Measurements from ENCODE around the gene HBS1L.

Gene HBS1L

DNA sequence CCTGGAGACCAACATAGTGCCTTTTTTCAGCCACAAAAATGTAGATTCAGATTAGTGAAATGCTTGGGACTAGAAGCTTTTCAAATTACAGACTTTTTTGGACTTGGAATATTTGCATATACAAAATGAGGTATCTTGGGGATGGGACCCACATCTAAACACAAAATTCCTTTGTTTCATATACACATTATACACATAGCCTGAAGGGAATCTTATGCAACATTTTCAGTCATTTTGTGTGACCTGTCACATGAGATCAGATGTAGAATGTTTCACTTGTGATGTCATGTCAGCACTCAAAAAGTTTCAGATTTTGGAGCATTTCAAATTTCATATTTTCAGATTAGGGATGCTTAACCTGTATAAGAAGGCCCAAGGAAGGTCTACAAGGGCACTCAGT, 60.2 kb downstream of the HBS1L start:
- DNase-seq = no peak

DNA sequence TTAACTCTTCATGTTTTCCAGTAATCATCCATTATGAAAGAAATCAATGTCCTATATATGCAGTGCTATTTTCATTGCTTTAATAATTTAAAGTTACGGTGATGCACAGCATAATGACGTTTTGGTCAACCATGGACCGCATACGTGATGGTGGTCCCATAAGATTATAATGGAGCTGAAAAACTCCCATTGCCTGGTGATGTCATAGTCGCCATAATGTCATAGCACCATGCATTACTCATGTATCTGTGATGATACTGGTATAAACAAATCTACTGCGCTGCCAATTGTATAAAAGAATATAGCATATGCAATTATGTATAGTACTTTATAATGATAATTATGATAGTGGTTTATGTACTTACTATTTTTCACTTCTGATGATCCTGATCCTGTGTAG, 62.5 kb downstream of the HBS1L start:
- DNase-seq = no peak

DNA sequence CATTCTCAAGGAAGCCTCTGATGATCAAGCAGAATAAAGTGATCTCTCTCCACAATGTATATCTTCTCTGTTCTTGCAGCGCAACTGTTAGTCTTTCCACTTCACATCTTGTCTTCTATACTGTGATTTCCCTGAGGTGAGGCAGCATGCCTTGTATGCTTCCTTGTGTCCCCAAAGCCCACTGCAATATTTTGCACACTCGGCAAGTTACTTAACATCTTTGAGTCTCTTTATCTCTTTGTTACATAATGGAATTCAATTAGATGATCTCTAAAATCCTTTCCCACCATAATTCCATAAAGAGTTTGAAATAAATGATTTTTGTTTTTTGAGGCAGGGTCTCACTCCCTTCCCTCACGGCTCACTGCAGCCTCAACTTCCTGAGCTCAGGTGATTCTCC, 64.4 kb downstream of the HBS1L start:
- DNase-seq = no peak

DNA sequence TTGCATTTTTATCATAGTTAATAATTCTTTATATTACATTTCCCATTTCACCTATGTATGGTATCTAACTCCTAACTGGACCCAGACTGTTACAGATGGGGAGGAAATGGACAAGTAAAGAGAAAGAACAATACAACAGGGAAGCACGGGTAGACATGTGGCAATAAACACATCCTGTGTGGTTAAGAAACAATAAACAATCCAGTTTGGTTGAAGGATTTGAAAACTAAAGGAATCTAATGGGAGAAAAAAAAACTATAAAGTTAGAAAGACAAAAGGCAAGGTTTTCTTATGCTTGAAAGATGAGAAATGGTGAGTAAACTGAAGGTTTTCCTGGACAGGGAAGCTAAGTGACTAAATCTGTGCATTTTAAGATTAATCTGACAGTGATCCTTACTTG, 69.8 kb downstream of the HBS1L start:
- DNase-seq = no peak

DNA sequence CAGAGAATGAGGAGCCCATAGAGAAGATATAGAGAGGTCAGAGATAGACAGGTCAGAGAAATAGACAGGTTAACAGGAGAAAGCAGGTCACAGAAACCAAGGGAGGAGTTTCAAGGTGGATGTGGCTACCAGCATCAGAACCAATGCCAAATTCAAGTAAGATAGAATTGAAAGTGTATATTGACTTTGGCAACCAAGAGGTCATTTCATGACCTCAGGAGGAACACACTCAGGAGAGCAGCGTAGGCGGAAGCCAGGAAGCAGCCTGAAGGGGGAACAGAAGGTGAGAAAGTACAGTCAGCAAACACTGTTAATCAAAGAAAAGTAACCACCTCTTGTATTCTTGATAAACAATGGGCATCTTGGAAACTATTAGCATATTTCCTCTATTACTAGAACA, 70.8 kb downstream of the HBS1L start:
- DNase-seq = no peak

DNA sequence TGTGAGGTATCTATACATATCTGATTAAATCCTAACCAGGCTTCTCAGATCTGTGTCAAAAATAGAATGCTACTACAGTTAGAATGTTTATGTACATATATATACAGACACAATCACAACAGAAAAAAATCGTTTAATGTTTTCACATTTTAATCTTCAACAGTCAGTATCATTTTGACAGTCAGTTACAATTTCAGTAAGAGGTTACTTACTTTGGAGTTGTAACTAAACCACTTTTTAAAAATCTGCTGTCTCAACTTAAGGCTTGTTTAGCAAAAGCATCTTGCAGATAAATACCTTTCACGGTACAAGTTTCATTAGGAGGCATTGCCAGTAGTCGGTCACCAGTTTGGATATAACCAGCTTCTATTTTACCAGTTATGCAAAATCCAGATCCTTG, 72.5 kb downstream of the HBS1L start:
- DNase-seq = no peak

DNA sequence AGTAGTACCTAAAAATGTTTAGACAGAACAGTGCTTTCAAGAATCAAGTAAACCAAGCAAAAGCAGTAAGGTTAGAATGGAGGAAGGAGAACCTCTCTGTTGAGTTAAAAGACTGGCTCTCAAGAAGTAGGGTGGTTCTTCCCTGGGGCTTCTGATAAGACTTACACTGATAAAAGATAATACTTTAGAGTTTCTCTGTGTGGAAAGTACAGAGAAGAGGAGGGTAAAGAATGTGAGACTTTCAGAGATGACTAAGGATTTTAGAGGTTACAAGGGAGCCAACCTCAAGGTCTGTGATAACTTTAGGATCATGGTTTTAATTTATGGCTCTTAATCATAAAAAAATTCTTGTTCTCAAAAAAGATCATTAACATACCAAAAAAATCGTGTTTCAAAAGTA, 73.8 kb downstream of the HBS1L start:
- DNase-seq = no peak

DNA sequence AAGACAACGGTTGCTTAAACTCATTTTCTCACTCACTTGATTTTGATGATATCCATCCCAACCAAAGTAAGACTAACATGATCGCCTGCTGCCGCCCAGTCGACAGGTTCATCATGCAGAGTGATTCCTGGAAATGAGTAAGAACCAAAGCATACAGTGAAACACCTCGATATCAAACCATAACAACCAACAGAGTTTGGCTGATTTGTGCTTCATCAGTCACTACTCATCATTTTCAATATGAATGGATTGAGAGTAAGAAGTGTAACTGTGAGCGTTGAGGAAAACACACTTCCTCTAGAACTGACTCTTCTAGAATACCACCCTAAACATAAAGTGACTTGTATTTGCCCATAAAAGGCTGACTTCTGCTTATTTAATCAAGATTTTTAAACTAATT, 75.5 kb downstream of the HBS1L start:
- DNase-seq = no peak

DNA sequence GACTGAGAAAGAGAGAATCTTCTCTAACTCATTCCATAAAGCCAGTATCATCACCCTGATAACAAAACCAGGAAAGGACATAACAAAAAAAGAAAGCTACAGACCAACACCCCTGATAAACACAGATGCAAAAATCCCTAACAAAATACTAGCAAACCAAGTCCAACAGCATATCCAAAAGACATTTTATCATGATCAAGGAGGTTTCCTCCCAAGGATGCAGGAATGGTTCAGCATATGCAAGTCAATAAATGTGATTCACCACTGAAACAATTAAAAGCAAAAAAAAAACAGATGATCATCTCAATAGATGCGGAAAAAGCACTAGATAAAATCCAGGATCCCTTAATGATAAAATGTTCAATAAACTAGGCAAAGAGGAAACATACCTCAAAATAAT, 80.3 kb downstream of the HBS1L start:
- DNase-seq = no peak

DNA sequence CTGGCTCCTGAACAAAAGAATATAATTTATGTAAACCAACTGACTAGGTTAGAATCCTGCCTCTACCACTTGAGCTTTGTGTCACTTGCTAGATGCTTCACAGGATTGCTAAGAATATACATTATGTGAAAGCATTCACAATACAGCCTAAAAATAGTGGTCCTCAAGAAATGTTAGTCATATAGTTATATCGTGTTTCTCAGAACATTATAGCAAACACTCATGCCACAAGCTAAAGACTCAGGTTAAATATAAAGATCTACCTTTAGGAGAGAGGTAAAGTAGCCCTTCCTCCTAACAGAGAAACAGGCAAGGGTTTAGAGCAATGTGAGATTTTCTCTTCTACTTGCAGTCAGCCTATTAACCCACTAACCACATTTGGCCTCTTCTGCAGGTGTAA, 86.9 kb downstream of the HBS1L start:
- DNase-seq = no peak

DNA sequence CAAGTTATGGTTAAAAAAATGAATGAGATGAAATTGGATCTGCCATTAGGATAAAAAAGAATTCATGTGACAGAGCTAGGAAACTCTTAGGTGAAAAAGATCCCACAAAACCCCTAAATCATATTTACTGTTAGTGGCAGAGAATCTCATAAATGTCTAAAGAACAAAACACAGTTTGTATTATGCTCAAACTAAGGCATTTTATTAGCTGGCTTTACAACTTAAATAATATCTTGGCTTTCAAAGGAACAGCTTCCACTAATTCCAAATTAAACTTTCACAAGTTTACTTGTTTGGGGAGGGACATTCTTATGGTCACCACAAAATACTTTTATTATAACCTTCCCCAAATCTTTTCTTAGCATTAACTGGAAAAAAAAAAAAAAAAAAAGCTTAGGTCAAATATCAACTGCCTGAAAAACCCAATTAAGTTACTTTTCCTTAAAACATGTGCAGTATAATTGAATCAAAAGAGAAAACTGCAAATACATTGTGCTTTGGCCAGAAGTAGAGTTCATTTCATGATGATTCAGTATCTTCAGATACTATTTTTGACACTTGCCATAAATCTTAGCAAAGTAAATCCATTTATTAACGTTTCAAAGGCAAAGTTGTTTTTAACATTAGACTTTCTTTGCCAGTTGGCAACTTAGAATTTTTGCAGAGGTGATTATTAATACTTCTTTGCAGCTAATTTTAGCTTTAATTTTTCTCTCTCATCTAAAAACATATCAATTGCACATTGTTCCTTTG, 90.0 kb downstream of the HBS1L start:
- DNase-seq = no peak

DNA sequence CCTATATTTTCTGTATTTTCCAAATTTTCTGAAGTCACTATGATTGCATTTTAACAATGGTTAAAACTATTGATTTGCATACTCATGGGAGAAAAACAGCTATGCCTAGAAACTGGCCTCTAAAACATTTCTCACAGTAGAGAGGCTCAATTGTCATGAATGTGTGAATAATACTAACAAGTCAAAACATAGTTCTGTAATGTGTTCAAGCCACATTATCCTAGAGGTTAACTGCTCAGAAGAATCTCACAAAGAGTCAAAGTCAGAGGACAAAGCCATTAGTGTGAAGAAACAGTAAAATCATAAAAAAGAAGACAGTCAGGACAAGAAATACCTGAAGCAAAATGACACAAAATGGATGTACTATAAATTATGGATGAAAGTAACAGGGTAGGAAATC, 92.2 kb downstream of the HBS1L start:
- DNase-seq = no peak

DNA sequence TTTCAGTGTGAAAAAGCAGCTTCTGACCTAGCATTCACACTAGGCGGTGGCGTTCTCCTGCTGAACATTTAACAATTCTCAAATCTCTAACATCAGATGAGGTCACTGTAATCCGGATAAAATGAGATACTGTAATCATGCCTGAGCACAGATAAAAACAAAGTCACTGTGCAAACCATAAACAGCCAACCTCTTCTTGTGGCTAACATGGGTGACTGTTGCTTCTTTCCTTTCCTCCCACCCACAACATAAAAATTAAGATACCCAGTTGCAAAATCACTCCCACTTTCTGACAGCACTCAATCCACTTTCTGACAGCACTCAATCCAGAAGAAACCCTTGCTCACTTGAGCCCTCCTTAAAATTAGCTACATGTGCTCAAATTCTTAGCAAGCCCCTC, 93.3 kb downstream of the HBS1L start:
- DNase-seq = no peak

DNA sequence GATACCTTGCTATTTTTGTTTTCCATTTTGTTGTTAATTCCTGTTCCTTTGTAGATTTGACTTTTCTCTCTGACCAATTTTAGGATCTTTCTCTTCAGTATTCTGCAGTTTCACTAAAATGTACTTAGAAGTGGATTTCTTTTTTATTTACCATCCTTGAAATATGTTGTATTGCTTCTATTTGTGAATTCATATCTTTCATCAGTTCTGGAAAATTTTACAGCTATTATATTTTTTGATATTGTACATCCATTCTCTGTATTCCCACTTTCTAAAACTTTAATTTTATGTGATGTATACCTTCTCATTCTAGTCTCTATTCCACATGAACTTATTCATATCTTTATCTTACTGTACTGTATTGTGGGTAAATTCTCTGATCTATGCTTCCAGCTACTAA, 95.0 kb downstream of the HBS1L start:
- DNase-seq = no peak

DNA sequence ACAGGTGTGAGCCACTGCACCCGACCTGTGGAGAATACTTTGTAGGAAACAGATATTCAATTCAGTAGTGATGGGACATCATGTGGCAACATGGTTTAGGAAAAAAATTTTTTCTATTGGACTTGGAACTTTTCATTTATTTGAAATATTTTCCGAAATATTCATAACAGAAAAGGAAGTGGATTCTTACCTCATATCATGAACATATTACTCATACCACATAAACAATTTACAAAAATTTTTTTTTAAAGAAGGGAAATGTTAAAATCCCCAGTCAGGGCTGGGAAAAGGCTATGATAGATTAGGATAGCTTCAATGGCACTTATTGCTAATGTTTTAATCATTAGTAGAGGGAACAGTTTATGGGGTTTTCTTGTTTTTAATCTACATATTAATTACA, 97.9 kb downstream of the HBS1L start:
- no peak for DNase-seq

DNA sequence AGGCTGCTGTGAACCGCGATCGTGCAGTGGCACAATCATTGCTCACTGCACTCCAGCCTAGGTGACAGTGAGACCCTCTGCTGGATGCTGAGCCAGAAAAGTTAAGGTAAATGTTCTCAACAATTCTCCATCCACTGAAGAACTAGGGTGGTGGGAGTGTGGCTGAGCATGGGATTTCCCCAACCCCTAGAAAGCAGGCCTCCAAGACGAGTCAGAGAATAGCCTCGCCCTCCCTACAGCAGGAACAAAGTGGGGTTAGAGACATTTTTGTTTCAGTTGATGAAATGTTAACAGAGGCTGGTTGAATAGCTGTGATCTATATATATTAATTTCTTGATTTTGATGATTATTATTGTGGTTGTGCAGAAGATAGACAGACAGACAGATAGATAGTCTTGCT, 98.6 kb downstream of the HBS1L start:
- DNase-seq = no peak

DNA sequence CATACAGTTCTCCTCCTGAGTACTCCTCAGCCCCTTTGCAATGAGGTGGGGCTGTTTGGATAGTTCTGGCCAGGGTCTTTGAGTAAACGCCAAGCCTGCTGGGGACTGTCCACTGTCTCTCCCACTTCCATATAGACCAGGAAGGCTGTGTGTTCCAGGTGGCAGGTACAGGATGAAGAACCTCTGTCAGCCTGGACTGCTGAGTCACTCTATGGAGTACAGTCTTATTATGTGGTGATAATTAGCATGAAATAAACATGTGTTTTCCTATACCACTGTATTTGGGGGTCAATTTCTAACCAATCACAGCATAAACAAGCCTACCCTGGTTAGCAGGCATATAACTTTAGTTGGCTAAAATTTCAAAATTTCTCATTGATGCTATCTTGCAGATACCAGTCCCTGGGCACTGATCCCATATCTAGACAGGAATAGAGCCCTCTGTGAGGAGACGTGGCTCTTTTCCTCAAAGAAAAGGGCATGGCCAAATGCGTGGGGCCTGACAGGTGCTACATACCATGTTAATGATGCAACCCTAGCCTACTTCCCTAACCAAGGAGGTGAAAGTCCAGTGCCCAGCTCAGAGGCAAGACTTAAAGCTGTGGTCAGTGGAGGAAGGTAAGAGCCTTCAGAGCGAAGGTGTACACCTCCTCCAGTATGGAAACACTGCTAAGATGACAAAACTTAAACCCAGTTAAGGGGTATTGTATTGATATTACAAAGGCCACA, 100.2 kb downstream of the HBS1L start:
- no peak for DNase-seq

DNA sequence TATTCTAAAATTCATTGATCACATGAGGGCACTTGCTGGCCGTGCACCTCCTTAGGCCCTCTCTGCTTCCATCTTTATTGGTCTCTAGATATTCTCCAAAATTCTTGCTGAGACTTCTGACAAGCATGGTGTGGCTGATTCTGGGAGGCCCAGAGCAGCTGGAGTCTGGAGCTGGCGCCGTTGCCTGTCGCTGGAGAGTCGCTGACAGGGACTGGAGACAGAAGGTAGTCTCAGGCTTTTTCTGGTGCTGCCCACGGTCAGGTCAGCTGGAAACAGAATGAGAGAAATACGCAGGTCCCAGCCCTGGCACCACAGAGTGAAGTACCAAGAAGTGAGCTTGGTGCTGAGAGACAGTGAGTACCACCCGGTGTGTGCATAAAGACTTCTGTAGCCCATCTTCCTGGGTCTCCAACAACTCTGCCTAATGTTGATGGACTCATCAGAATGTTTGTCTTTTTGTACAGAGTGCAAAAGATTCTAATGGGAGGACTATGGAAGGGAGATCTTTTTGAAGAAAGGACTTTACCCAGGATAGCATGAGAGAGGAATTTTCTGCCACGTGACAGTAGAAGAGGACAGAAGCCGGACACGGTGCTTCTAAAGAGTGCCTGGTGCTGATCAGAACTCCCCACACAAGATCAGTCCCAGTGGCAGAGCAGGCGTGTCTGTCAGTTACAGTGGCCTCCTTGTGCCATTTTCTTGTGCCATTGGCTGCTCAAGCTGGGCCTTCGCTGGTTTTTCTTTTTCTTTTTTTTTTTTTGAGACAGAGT, 102.9 kb downstream of the HBS1L start:
- no peak for DNase-seq

DNA sequence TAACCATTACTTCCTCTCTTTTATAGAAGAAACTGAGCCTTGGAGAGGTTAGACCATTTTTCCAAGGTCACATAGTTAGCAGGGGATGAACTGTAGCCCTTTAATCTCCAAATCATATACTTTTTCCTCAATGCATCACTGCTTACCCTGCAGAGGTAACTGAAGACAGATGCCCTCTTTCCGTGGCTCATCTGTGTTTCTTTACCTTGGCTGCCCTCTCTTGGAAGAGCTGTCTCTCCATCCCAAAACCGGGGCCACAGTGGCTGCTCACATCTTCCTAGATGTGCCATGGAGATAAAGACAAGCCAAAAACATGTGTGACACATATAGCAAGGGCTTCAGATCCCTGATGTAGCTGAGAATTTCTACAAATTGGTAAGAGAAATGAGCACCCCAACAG, 104.1 kb downstream of the HBS1L start:
- no peak for DNase-seq

DNA sequence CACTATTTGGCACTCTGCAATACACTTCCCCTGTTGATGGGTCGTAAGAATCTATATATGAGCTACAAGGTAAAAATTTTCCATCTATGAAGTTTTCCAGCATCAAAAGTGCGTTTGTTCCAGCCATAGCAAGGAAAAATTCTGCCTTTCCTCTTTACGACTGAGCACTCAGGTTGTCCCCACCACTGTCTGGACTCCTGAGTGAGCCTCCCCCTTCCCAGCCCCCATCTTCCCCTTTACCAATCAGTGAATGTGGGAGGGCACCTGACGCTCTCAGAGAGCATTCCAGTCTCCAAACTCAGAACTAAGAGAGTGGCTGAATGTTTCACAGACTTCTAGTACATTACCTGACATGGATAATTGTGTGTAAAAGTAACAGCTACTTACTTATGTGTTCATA, 104.7 kb downstream of the HBS1L start, which contains the start of gene ALDH8A1:
TSS of gene ALDH8A1 (minus strand) at position 175 of the 400 bp plus-strand sequence. CDS start at position 127, 48 bp downstream.
- no peak for DNase-seq

DNA sequence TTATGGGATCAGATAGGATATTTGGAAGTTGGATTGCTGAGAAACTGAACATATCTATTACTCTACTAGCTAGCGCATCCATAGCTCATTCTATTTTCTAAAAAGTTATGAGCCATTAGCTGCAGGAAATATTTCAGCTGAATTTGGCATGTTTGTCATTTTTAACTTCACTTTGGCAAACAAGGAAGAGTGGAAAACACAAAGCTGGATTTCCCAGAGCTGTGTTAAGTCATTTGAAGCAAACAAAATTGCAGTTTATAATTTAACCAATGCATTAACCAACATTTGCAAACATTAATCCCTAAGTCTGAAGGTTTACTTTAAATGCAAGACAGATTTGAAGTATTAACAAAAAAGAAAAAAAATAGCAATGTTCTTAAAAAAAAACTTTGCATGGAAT, 105.9 kb downstream of the HBS1L start:
- no peak for DNase-seq

DNA sequence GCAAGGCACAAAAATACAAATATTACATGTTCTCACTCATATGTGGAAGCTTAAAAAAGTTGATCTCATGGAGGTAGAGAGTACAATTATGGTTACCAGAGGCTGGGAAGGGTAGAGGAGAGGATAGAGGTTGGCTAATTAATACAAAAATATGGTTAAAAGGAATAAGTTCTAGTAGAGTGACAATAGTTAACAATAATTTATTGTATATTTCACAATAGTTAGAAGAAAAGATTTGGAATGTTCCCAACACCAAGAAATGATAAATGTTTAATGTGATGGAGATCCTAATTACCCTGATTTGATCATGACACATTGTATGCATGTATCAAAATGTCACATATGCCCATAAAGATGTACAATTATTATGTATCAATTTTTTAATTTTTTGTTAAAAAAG, 106.5 kb downstream of the HBS1L start:
- no peak for DNase-seq

DNA sequence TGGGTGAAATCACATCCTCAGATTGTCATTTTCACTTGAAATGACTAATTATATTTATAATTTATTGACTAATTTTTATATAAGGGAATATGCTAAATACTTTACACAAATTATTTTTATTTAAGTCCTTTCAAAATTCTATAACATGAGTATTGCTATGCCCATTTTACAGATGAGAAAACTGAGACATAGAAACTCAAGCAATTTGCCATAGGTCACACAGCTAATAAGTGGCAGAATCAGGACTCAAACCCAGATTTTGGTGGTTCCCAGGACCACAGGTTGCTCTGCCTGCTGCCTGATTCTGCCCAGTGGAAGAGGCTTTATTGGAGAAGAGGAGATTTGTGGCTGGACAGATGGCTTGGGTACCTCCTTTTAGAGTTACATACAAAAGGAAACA, 109.6 kb downstream of the HBS1L start:
- DNase-seq = no peak

DNA sequence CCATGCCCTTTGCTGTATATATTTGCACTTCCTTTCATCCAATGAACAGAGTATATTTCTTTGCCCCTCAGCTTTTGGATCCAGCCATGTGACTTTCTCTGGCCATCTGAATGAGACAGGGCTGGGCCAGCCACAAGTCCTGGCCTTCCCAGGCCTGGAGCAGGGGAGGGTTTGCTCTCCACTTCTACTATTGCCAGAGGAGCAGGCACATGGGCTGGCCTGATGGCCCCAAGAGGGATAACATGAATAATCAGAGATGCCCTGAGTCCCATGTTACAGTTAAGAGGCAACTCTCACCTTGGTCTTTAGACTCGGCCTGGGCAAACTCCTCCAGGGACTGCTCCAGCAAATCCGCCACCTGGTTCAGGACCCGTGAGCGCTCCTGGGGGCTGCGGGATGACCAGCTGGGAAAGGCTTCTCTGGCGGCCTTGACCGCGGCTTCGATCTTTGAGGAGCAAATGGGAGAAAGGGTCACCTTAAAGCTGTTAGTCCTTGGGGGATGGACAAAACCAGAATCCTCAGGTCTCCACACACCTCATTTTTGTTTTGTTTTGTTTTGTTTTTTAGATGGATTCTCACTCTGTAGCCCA, 111.0 kb downstream of the HBS1L start:
- no peak for DNase-seq
